ENCODE measurements around the gene PCIF1.
"Not testable (repeated sequence)": the region's sequence is repeated elsewhere in the genome, so short reads cannot be mapped to it uniquely, and the experiment has no call there.

PCIF1 gene

DNA sequence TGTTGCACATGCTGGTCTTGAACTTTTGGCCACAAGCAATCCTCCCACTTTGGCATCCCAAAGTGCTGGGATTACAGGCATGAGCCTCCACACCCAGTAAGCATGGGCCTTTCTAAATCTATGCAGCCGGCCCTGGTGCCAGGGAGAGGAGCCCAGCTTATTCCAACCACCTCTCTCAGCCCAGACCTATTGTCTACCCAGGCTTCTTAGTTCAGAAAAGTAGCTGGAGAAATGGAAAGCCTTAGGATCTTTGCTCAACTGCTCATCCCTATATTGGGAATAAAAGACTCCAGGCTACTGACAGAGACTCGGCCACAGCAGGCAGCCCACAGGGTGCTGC lies 7.8 kb upstream of the PCIF1 start:
- DNase-seq (ENCODE audit: low read depth in 2 of 2): no peak
- TF ChIP-seq, protein P1, sequence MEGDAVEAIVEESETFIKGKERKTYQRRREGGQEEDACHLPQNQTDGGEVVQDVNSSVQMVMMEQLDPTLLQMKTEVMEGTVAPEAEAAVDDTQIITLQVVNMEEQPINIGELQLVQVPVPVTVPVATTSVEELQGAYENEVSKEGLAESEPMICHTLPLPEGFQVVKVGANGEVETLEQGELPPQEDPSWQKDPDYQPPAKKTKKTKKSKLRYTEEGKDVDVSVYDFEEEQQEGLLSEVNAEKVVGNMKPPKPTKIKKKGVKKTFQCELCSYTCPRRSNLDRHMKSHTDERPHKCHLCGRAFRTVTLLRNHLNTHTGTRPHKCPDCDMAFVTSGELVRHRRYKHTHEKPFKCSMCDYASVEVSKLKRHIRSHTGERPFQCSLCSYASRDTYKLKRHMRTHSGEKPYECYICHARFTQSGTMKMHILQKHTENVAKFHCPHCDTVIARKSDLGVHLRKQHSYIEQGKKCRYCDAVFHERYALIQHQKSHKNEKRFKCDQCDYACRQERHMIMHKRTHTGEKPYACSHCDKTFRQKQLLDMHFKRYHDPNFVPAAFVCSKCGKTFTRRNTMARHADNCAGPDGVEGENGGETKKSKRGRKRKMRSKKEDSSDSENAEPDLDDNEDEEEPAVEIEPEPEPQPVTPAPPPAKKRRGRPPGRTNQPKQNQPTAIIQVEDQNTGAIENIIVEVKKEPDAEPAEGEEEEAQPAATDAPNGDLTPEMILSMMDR (IDR thresholded peaks at IDR 0.05; ENCODE audit: low read depth, low read length): no peak
- H3K4me3 ChIP-seq (replicated peaks in 1 of 2; ENCODE audit: low read depth in 2 of 2, low read length in 2 of 2): no peak overlapping the region

DNA sequence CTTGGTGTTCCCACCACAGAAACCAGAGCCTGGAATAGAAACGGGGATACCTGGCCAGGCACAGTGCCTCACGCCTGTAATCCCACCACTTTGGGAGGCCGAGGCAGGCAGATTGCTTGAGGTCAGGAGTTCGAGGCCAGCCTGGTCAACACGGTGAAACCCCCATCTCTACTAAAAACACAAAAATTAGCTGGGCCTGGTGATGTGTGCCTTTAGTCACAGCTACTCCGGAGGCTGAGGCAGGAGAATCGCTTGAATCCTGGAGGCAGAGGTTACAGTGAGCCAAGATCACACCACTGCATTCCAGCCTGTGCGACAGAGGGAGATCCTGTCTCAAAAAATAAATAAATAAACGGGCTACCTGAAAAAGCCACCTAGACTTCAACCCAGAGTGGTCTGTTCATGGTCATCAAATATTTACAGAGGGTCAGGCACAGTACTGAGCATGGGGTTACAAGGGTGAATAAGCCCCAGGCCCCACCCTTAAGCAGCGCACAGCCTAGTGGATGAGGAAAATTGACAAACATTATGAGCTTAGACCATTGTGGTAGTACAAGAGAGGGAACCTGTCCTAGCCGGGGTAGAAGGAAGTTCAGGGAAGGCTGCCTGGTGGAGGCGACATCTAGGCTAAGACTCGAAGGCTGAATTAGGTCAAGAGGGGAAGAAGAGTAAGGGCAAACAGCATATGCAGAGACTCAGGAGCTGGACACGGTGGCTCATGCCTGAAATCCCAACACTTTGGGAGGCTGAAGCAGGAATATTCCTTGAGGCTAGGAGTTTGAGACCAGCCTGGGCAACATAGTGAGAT lies 7.2 kb upstream of the PCIF1 start:
- no peak for DNase-seq (ENCODE audit: low read depth in 2 of 2)
- no peak overlapping the region for H3K4me3 ChIP-seq (replicated peaks in 1 of 2; ENCODE audit: low read depth in 2 of 2, low read length in 2 of 2)
- TF ChIP-seq, protein P1 (IDR thresholded peaks at IDR 0.05; ENCODE audit: low read depth, low read length): no peak

DNA sequence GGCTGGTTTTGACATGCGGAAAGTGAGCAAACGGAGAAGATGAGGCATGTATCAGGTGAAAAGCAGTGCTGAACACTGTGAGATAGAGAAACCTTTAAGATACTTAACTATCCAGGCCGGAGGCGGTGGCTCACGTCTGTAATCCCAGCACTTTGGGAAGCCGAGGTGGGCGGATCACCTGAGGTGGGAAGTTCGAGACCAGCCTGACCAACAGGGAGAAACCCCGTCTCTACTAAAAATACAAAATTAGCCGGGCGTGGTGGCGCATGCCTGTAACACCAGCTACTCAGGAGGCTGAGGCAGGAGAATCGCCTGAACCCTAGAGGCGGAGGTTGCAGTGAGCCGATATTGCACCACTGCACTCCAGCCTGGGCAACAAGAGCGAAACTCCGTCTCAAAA lies 2.8 kb upstream of the PCIF1 start:
- not testable (repeated sequence) for DNase-seq (ENCODE audit: low read depth in 2 of 2); H3K4me3 ChIP-seq (replicated peaks in 1 of 2; ENCODE audit: low read depth in 2 of 2, low read length in 2 of 2)

DNA sequence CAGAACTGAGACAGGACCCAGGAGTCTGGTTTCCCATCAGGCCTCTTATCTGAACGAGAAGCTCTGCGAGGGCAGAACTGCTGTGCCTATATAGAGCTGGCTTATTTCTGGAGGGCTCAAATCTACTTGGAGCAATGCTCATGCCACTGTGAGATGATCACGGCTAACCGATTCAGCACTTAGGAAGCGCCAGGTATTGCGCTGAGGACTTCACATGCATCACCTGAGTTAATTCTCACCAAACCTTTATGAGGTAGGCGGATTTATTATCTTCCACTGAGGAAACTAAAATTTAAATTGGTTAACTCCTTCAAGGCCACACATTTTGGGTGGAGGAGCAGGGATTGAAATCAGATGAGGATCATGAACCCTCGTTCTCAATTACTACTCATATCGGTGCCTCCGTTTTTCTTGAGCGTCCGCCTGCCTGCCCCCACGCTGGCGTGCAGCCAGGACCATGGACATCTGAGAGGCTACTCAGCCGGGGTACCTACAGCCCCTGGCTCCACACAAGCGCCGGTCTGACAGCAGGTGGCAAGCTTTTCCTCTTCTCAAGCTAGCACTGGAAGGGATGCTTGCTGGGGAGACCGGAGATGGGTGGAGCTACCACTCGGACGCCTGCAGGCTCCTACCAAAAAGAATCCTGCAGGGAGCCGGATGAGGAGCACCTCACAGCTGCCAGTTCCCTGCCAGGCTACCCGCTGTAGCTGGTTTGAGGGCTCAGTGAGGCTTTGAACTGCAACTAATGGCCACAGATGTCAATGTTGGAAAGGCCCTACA lies 1.0 kb upstream of the PCIF1 start:
- TF ChIP-seq, protein P1 (IDR thresholded peaks at IDR 0.05; ENCODE audit: low read depth, low read length): no peak
- peak overlapping the region; percentile 98 to 99 for H3K4me3 ChIP-seq (replicated peaks in 1 of 2; ENCODE audit: low read depth in 2 of 2, low read length in 2 of 2)
- DNase-seq (ENCODE audit: low read depth in 2 of 2): peak; percentile 75 to 82

DNA sequence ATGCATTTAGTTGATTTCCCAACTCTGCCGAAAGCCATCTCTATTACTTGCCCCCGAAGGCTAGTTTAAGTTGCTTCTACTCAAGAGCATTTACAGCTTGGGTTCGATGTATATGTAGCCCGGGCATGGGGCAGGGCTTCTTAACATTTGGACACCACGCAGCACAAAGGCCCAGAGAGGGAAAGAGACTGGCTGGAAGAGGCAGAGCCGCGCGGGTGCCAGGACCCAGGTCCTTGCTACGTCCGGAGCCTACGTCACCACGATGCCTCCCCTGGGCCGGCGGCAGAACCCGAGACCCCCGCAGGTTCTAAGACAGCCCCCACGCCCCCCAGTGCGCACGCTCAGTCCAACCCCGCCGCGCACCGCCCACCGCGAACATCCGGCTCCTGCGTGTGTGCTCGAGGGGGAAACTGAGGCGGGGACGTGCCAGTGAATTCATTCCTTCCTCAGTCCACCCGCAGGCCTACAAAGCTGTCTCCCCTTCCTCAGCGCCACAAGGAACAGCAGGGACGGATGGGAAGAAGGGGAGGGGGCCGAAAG lies 367 bp upstream of the PCIF1 start:
- peak overlapping the region; percentile 98 to 99 for H3K4me3 ChIP-seq (replicated peaks in 1 of 2; ENCODE audit: low read depth in 2 of 2, low read length in 2 of 2)
- TF ChIP-seq, protein P1 (IDR thresholded peaks at IDR 0.05; ENCODE audit: low read depth, low read length): no peak
- DNase-seq (ENCODE audit: low read depth in 2 of 2): peak; percentile 47 to 67

DNA sequence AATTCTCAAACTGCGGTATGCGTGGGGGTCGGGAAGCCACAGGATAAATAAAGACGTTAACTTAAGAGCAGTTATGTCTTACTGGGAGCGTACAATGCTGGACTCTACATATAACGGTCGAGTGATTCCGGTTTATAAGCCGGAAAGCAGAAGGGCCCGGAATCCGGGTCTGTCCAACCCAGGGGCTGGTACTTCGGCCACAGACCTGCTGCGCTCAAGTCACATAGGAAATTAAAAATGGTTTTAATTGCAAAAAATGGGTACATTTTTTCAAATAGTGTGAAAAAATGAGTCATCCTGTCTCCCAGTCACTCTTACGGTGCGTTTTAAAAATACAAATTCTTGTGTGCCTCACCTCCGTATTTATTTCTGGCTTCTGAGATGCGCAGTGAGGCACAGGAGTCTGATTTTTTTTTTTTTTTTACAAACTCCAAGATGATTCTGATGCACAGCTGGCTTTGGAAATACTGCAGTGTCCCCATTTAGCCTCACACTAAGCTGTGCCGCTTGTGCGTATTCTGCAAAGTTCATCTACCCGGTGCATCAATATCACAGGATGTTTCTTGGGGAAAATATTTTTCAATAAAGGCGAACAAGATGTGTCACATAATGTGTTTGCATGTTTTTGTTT lies 1.0 kb downstream of the PCIF1 start:
- peak overlapping the region; percentile 57 to 67 for H3K4me3 ChIP-seq (replicated peaks in 1 of 2; ENCODE audit: low read depth in 2 of 2, low read length in 2 of 2)
- peak; percentile 33 to 53 for DNase-seq (ENCODE audit: low read depth in 2 of 2)
- TF ChIP-seq, protein P1 (IDR thresholded peaks at IDR 0.05; ENCODE audit: low read depth, low read length): no peak

DNA sequence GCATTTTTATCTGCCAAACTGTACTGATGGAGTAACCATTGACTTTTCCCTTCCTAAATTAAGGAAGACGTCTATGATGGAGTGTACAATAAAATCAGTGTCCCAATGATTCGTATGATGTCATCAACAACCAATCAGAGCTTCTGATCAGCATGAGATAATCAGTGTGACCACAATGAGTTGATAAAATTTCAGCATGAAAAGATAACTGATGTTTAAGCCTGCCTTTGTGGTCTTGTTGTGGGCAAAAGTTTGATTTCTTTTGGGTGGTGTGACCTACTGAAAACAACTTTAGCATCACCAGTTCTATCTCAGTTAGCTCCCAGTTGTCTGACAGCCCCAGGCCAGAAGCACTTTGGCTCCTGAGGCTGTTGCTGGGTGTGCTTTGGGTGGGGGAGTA lies 3.3 kb downstream of the PCIF1 start:
- TF ChIP-seq, protein P1 (IDR thresholded peaks at IDR 0.05; ENCODE audit: low read depth, low read length): no peak
- no peak for DNase-seq (ENCODE audit: low read depth in 2 of 2)
- no peak overlapping the region for H3K4me3 ChIP-seq (replicated peaks in 1 of 2; ENCODE audit: low read depth in 2 of 2, low read length in 2 of 2)

All from cardiac fibroblast (primary cell).